Measurements from ENCODE around the gene CTNNBL1.
A peak's percentile ranks its signal among the peaks of the same experiment; 100 is the strongest.

The CTNNBL1 gene

GRCh38 chr20:37741570-37741969 lies 47.7 kb downstream of the CTNNBL1 start:
- no peak for DNase-seq (ENCODE audit: low spot score)

DNA sequence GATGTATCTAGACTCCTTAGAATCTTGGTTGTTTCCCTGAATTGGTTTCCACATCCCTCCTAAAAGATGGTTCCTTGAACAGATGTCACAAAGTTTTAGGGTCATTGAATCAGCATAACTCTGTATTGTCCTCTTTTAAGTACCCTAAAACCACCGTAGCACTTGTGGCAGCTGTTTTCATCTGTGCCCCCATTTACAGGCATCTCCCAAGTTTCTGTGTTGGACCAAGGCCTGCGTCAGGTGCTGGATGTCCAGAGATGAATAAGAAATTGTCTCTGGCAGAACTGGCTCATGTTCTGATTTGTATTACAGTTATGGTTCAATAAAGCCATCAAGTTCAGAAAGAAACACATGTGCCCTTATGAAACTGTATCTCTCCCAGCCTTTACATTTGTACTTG lies 48.3 kb downstream of the CTNNBL1 start:
- DNase-seq (ENCODE audit: low spot score) = no peak

- DNase-seq (ENCODE audit: low spot score) = no peak
These were observed 50.5 kb downstream of the CTNNBL1 start for GRCh38 chr20:37744347-37744746.

GRCh38 chr20:37745553-37745952 lies 51.7 kb downstream of the CTNNBL1 start:
- DNase-seq (ENCODE audit: low spot score) = peak; percentile 82

GRCh38 chr20:37748015-37748414 lies 54.2 kb downstream of the CTNNBL1 start:
- no peak for DNase-seq (ENCODE audit: low spot score)

- DNase-seq (ENCODE audit: low spot score) = no peak
These were observed 55.4 kb downstream of the CTNNBL1 start for GRCh38 chr20:37749218-37749617.

GRCh38 chr20:37749620-37750403 lies 56.0 kb downstream of the CTNNBL1 start:
- DNase-seq (ENCODE audit: low spot score) = no peak

- no peak for DNase-seq (ENCODE audit: low spot score)
These were observed 61.8 kb downstream of the CTNNBL1 start for GRCh38 chr20:37755665-37756064.

DNA sequence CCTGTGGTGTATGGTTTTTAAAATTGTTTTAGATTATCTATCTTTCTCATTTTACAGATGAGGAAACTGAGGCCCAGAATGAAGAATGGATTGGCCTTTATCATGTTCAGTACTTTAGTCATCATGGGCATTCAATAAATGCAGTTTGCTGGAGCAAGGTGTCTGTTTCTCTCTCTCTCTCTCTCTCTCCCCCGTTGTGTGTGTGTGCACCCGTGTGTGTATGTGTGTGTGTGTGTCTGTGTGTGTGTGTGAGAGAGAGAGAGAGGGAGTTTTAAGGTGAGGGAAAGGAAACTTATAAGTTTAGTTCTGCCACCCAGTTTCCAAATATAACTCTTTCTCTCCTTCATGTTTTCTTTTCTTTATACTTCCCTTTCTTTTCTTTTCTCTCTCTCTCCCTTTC lies 62.4 kb downstream of the CTNNBL1 start:
- no peak for DNase-seq (ENCODE audit: low spot score)

GRCh38 chr20:37757550-37757949 lies 63.7 kb downstream of the CTNNBL1 start:
- DNase-seq (ENCODE audit: low spot score) = no peak

DNA sequence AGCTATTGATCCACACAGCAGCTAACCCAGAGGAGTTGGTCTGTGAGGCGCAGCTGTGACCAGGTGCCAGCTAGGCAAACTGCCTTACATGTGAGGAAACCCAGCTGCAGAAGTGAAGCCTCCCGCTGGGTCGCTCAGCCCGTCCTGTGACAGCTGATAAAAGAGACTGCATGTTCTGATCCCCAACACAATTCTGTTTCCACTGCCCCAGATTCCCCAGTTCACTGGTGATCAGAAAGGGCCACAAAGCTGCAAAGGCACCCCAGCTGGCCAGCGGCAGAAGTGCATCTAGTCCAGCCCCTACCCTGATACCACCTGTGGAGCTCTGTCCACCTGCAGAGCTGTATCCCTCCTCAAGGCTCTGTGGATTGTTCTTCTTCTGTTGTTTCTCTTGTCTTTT lies 64.5 kb downstream of the CTNNBL1 start:
- DNase-seq (ENCODE audit: low spot score) = no peak

DNA sequence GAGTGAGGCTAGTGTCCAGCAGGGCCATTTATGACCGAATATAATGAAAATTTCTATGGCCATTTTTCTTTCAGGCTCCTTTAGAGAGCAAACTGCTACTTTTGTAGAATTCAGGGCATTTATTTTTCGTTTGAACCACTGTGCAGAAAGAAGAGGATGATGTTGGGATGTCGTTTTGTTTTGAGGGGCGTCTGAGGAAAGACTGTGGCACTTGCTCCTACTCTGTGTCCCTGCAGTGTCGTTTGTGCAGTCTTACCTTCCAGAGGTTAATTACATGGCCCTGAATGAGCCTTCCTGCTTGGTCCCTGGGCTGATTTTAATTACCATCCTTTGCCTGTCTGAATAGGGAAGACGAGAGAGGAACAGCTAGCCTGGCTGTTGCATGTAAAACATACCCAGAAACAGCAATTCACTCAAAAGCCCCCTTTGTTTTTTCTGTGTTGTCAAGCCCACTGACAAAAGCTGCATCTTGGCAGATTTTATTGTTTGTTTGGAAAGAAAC lies 65.3 kb downstream of the CTNNBL1 start:
- no peak for DNase-seq (ENCODE audit: low spot score)

DNA sequence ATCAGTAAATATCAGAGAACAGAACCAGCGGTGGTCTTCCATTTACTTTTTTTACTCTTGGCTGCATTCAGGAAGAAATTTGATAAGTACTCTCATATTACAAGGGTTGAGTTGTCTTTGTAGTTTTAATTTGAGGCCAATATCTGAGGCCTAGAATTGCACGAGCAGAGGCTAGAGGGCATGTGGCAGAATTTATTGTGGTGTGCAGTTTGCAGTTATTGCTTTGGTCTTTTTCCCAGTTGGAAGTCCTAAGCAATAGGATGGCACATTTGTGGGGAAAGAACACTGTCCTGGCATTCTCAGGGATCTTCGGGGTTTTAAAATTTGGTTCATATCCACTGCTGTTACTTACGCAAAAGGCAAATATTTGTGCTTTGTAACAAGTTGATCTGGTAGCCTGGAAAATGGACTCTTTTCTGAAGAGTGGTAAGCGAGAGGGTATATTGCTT lies 66.0 kb downstream of the CTNNBL1 start:
- no peak for DNase-seq (ENCODE audit: low spot score)

DNA sequence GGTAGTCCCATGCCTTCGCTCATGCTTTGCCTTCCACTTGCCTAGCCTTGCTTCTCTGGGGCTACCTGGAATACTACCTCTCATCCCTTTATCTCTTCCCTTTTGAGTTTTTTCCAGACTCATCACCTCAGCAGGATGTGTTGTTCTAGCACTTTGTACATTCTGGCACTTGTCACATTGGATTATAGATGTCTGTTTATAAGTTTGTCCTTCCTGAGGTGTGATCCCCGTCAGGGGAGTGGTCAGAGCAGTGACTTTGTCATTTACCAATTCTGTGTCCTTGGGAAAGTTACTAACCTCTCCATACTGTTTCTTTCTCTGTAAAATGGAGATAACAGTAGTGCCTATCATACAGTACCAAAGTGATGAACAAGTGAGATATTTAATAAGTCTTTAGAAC lies 66.5 kb downstream of the CTNNBL1 start:
- no peak for DNase-seq (ENCODE audit: low spot score)

GRCh38 chr20:37762716-37763485 lies 69.1 kb downstream of the CTNNBL1 start:
- DNase-seq (ENCODE audit: low spot score) = no peak

DNA sequence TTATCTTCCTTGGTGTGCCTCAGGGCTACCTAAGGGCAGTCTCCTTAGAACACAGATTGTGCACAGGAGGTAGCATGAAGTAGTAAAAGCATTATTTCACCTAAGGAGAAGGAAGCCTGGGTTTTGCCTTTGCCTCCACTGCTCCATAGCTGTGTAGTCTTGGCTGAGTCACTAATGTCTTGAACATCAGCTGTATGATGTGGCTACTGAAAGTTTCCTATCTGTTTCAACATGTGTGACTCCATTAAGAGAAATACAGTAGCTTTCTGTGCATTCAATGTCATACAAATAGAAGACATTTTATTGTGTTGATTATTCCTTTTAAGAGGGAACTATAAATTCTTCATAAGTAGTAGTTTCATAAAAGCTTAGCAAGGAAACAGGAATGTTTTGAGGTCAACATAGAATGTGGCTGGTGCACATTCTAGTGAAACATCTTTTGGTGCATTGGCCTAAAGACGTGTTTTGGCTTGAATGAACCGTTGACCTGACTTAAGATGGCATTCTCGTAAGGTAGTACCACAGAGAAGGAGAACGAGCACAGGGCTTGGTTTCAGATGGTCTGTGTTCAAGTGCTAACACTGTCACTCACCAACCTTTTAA lies 70.6 kb downstream of the CTNNBL1 start:
- DNase-seq (ENCODE audit: low spot score) = no peak

GRCh38 chr20:37770908-37771307 lies 77.1 kb downstream of the CTNNBL1 start:
- no peak for DNase-seq (ENCODE audit: low spot score)

DNA sequence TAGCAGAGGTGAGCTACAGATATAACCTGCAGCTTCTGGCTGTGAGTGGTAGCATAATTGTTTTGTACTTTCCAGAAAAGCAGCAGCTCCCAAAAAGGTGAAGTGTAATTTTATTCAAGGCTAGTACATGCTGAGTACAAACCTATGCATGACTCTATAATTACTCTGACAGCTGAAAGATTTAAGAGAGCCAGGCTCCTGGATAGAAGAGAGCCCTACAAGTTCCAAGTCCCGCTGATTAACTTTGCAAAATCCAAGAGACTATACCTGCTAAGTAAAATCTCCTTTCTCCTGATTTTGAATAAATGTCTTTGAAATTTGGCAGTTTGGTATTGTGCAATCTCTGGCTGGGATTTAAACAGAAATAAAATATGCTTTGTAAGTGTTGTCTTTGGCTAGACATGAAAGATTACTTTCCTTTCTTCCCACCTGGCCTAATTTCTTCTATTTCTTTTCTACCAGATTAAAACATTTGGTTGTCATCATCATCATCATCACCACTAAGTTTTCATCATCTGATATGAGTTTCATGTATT lies 79.5 kb downstream of the CTNNBL1 start:
- no peak for DNase-seq (ENCODE audit: low spot score)

DNA sequence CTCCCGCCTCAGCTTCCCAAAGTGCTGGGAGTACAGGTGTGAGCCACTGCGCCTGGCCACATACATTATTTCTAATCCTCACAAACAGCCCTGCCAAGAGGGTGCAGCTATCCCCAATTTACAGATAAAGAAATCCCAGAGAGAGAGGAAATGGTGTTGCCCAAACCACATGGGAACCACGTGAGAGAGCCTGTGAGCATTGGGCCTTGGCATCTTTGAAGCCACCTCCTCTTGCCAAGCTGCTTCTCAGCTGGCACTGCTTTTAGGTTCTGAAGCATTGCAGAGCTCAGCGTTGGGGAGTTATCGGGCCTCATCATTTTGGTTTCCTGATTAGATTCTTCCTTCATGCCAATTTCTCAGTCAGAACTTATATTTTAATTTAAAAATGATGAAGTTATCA lies 80.3 kb downstream of the CTNNBL1 start:
- no peak for DNase-seq (ENCODE audit: low spot score)

GRCh38 chr20:37775200-37775599 lies 81.4 kb downstream of the CTNNBL1 start:
- DNase-seq (ENCODE audit: low spot score) = no peak

DNA sequence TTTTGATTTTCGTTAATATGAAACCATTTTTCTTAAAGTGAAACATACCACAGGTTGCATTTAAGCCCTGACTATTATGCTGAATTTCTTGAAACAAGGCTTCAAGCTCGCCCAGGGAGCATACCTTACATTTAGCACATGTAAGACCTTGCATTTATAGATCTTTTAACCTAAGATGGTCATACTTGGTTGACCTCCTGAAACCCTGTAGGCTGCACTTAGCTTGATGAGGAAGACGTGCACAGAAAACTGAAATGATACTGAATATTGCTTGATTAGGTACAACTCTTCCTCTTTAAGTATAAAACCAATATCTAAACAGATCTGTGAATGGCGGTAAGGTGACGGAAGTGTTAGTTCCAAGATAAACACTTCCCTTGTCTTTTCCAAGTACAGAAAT lies 82.2 kb downstream of the CTNNBL1 start:
- no peak for DNase-seq (ENCODE audit: low spot score)

DNA sequence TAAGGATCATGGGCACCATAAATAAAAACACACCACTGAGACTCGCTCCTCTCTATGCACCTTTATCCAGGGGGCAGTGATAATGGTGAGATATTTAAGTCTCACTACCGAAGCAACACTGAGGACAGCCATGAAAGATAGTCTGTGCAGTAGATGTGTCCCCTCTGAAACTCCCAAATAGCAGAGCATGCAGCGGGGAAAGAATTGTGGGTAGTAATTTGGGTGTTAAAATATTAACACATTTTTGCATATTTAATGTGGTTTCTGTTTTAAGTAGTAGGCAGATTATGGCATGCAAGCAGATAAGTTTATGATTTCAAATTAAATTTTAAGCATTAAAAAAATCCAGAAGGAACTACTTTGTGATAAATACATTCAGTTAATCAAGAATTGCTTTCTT lies 82.7 kb downstream of the CTNNBL1 start:
- DNase-seq (ENCODE audit: low spot score) = no peak
